ACC112 (cell line): ENCODE data around the gene R3HDM4.
A peak's percentile ranks its signal among the peaks of the same experiment; 100 is the strongest.
"Not testable (repeated sequence)": the region's sequence is repeated elsewhere in the genome, so short reads cannot be mapped to it uniquely, and the experiment has no call there.

Experiments
- H2AFZ ChIP-seq: fragments of 200-600 bp; sonication (generic); one replicate; pipeline ENCODE4 v1.6.0; 2017; ENCODE audit warnings: antibody characterized with exemption, low read length; ENCODE audit not compliant: unreplicated experiment
- H3K27ac ChIP-seq: fragments of 200-600 bp; sonication (generic); 2 replicates; pipeline ENCODE4 v1.5.1; 2014; ENCODE audit warnings: low read depth, mild to moderate bottlenecking, antibody characterized with exemption, low read length, moderate library complexity
- H3K27me3 ChIP-seq: fragments of 200-600 bp; sonication (generic); 2 replicates; pipeline ENCODE4 v1.6.1; 2014; ENCODE audit warnings: mild to moderate bottlenecking, antibody characterized with exemption, low read length, moderate library complexity, mixed read lengths; ENCODE audit not compliant: insufficient read depth
- H3K36me3 ChIP-seq: fragments of 200-600 bp; sonication (generic); 2 replicates; pipeline ENCODE4 v1.6.1; 2016; ENCODE audit warnings: mild to moderate bottlenecking, antibody characterized with exemption, low read length, moderate library complexity, mixed read lengths; ENCODE audit not compliant: insufficient read depth
- H3K4me1 ChIP-seq: fragments of 200-600 bp; sonication (generic); one replicate; pipeline ENCODE4 v1.6.1; 2016; ENCODE audit warnings: low read length, mixed read lengths; ENCODE audit not compliant: insufficient read depth, unreplicated experiment, control insufficient read depth
- H3K4me3 ChIP-seq: fragments of 200-600 bp; sonication (generic); 2 replicates; pipeline ENCODE4 v1.5.1; 2014; ENCODE audit warnings: mild to moderate bottlenecking, low read depth, low read length
- H3K79me2 ChIP-seq: fragments of 200-600 bp; sonication (generic); one replicate; pipeline ENCODE4 v1.6.0; 2016; ENCODE audit warnings: low read length; ENCODE audit not compliant: control insufficient read depth, unreplicated experiment, insufficient read depth

Gene R3HDM4

DNA sequence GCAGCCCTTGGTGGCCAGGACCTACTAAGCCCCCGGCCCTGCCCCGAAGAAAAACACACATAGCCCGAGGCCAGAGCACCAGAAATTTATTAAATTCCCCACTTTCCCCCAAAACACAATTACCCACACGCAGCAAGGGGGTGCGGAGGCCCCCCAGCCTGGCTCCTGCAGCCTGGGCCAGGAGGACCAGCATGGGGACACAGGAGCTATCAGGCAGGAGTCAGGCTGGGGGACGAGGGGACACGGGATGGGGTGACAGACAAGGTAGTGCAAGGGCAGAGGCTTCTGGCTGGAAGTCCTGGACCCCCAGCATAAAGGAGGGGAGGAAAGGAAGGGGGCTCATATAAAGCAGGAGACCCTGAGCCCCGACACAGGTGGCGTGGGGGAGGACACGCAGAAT is 16.6 kb downstream of the R3HDM4 start:
- Histone ChIP-seq H3K27me3 (no peaks in the 10 kb centered on the region), H3K79me2 (peaks cover 7% of the 10 kb centered on the region), H3K4me3 (no peak overlapping the region), H3K4me1 (no peaks in the 10 kb centered on the region), H3K27ac (no peak overlapping the region), H2AFZ (no peak overlapping the region), H3K36me3 (no peaks in the 10 kb centered on the region)

DNA sequence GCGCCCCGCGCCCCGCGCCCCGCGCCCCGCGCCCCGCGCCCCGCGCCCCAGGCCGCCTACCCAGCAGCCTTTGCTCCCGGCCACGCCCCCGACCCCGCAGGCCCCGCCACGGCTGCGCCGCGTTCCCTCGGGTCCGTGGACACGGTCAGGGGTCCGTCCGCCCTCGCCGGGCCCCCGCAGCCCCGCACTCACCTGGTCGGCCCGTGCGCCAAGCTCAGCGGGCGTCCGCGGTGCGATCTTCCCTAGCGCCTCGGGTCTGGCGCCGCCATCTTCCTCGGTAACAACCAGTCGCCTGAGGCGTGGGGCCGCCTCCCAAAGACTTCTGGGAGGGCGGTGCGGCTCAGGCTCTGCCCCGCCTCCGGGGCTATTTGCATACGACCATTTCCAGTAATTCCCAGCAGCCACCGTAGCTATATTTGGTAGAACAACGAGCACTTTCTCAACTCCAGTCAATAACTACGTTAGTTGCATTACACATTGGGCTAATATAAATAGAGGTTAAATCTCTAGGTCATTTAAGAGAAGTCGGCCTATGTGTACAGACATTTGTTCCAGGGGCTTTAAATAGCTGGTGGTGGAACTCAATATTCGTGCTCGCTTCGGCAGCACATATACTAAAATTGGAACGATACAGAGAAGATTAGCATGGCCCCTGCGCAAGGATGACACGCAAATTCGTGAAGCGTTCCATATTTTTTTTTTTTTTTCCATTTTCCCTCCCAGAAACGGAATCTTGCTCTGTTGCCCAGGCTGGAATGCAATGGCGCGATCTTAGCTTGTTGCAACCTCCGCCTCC is 19.9 kb downstream of the R3HDM4 start, which contains the start of the genes MED16 and RNU6-9:
Gene MED16, minus strand, starts transcription at position 294 of the 796 bp plus-strand sequence. CDS start 2,056 bp downstream, outside the sequence.
Gene RNU6-9, plus strand, starts transcription at position 591 of the 796 bp plus-strand sequence.
- Histone ChIP-seq H3K4me3 (peak within 1 kb of the TSS; percentile 92), H3K4me1 (no peaks in the 10 kb centered on the region), H3K79me2 (peaks cover 7% of the 10 kb centered on the region), H3K27me3 (no peaks in the 10 kb centered on the region), H3K36me3 (no peaks in the 10 kb centered on the region), H2AFZ (peak within 1 kb of the TSS; percentile 91), H3K27ac (peak within 1 kb of the TSS; percentile 89)

DNA sequence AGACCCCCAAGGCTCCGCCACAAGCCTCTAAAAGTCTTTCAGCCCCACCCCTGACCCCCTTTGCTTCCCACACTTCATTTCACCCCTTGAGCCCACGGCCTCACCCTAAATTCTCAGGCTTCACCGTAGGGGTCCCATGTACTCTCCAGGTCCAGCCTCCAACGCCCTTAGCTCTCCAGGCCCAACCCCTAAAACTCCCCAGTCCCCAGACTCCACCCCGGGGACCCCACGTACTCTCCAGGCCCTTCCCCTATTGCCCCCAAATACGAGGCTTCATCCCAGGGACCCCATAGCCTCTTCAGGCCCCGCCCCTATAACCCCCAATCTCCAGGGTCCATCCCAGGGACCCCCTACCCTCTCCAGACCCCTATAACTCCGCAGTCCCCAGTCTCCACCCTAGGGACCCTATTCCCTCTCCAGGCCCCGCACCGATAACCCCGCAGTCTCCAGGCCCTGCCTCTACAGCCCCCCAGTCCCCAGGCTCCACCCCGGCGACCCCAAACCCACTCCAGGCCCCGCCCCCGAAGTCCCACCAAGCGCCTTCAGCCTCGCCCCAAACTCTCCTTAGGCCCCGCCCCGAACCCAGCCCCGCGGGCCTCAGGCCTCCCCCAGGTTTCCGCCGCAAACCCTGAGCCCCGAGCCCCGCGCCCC is 20.7 kb downstream of the R3HDM4 start:
- Histone ChIP-seq H3K36me3 (no peaks in the 10 kb centered on the region), H3K4me3 (peak overlapping the region; percentile 92), H3K27me3 (no peaks in the 10 kb centered on the region), H3K4me1 (no peaks in the 10 kb centered on the region), H2AFZ (no peak overlapping the region), H3K79me2 (peaks cover 7% of the 10 kb centered on the region), H3K27ac (no peak overlapping the region; the same call in 1 of the 2 replicates)

DNA sequence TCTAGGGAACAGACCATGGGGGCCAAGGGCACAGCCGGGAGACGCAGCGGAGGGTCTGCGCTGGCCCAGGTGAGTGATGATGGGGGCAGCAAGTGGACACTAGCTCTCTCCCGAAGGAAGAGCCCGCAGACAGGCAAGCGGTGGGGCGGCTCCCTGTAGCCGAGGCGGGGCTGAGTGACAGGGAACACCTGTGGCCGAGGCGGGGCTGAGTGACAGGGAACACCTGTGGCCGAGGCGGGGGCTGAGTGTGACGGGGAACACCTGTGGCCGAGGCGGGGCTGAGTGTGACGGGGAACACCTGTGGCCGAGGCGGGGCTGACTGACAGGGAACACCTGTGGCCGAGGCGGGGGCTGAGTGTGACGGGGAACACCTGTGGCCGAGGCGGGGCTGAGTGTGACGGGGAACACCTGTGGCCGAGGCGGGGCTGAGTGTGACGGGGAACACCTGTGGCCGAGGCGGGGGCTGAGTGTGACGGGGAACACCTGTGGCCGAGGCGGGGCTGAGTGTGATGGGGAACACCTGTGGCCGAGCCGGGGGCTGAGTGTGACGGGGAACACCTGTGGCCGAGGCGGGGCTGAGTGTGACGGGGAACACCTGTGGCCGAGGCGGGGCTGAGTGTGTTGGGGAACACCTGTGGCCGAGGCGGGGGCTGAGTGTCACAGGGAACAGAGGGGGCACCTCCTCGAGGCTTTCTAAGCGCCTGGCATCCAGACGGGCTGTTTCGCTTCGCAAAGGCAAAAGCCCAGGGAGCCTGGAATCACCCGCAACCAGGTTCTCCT is 21.4 kb downstream of the R3HDM4 start:
- H3K27ac ChIP-seq, H3K4me1 ChIP-seq: not testable (repeated sequence)
- H3K4me3 ChIP-seq = peak overlapping the region; percentile 92

DNA sequence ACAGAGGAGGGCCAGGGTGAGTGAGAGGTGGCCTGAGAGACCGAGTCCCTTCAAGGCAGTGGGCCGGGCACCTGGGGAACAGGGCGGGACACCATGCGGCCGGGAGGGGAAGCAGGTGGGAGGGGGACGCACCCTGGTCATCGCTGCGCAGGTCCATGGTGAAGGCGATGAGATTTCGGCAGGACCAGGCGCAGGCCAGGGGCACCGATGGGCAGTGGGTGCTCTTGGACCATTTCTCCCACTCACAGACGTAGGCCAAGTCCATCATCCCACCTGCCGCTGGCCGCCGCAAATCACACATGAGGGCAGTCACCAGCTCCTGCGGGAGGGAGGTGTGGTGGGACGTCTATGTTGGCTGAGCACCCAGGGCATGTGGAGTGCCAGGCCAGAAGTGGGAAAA is 22.2 kb downstream of the R3HDM4 start:
- H2AFZ ChIP-seq = no peak overlapping the region
- no peaks in the 10 kb centered on the region for H3K36me3 ChIP-seq
- peaks cover 7% of the 10 kb centered on the region for H3K79me2 ChIP-seq
- no peaks in the 10 kb centered on the region for H3K4me1 ChIP-seq
- no peak overlapping the region for H3K27ac ChIP-seq
- no peak overlapping the region for H3K4me3 ChIP-seq
- no peaks in the 10 kb centered on the region for H3K27me3 ChIP-seq

More for the DNA sequence above, 21.4 kb downstream of the R3HDM4 start:
- H3K79me2 ChIP-seq, H2AFZ ChIP-seq, H3K36me3 ChIP-seq, H3K27me3 ChIP-seq: not testable (repeated sequence)

DNA sequence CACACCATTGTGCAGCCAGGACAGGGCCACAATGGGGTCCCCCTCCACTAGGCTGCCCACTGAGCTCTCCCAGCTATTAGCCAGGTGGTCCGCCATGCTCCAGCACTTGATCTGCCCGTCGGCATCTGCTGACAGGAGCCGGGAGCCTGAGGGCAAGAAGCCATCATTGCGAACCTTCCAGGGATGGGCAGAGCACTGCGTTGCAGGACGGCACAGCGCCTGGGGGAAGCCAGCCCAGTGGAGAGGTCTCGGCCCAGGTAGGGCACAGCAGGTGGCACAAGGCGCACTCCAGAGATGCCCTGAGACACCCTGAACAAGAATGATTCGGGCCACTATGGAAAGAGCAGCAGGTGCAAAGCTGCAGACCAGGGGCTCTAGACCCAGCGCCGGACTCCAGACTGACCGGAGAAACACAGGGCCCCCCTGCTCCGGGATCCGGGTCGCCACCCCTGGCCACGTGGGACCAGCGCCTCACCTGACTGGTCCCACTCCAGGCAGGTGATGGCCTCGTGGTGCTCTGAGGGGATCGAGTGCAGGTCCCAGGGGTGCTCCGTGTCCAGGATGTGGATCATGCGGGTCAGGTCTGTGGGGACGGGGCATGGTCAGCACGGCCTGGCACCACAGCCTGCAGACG is 23.2 kb downstream of the R3HDM4 start:
- peaks cover 7% of the 10 kb centered on the region for H3K79me2 ChIP-seq
- no peak overlapping the region for H2AFZ ChIP-seq
- no peak overlapping the region for H3K27ac ChIP-seq
- H3K27me3 ChIP-seq = no peaks in the 10 kb centered on the region
- H3K4me1 ChIP-seq = no peaks in the 10 kb centered on the region
- no peaks in the 10 kb centered on the region for H3K36me3 ChIP-seq
- no peak overlapping the region for H3K4me3 ChIP-seq

DNA sequence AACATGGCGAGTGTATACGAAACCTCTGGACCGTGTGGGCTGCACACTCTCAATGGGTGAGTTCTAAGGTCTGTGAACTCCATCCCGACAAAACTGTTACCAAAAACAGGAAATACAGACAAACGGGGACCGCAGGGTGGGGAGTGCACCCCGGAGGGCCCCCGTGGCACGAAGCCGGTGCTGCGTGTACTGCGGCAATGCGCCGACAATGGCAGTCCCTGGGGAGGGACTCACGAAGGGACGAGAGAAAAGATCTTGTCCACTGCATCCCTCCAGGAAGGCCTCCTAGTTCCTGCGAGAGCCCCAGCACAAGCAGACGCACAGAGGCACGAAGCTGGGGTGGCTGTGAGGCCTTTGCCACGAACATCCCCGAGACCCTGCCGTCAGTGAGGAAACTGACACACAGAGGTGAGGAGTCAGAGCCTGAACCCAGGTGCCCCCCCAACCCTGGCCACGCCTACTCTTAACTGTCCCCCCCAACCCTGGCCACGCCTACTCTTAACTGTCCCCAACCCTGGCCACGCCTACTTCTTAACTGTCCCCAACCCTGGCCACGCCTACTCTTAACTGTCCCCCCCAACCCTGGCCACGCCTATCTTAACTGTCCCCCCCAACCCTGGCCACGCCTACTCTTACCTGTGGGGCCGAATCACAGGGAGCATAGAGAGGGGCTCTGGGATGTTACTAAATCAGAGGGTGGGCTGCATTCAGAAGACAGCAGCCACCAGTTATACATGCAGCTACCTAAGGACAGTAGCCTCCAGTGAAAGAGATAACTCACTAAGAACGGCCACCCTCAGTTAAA is 24.2 kb downstream of the R3HDM4 start:
- H3K27me3 ChIP-seq = no peaks in the 10 kb centered on the region
- H2AFZ ChIP-seq = no peak overlapping the region
- H3K4me3 ChIP-seq = no peak overlapping the region
- H3K36me3 ChIP-seq = no peaks in the 10 kb centered on the region
- no peaks in the 10 kb centered on the region for H3K4me1 ChIP-seq
- peaks cover 7% of the 10 kb centered on the region for H3K79me2 ChIP-seq
- H3K27ac ChIP-seq = no peak overlapping the region

DNA sequence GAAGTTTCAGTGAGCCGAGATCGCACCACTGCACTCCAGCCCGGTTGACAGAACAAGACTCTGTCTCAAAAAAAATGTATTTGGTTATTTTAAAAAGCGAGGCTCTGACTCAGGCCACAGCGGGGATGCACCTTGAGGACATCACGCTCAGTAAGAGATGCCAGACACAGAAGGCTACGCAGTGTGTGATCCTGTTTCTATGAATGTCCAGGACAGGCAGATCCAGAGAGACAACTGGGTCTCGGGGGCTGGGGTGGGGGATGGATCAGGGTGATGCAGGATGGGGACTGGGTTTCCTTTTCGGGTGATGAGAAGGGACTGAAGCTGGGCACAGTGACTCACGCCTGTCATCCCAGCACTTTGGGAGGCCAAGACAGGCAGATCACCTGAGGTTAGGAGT is 25.4 kb downstream of the R3HDM4 start:
- H3K36me3 ChIP-seq = no peaks in the 10 kb centered on the region
- no peak overlapping the region for H3K4me3 ChIP-seq
- no peaks in the 10 kb centered on the region for H3K4me1 ChIP-seq
- H3K27ac ChIP-seq = no peak overlapping the region
- peaks cover 7% of the 10 kb centered on the region for H3K79me2 ChIP-seq
- no peaks in the 10 kb centered on the region for H3K27me3 ChIP-seq
- H2AFZ ChIP-seq = no peak overlapping the region

DNA sequence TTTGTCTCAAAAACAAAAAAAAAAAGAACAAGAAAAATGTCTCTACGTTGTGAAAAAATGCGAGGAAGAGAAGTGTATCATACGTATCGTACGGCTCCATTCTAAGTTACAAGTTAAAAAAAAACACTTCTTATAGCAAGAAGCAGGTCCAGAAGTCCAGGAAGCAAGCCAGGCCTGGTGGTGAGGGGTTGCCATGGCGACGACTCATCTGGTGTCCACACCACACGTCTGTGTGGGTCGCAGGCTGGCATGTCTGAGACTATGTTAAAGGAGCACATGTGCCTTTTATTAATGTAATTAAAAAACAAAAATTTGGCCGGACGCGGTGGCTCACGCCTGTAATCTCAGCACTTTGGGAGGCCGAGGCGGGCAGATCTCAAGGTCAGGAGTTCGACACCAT is 25.9 kb downstream of the R3HDM4 start:
- Histone ChIP-seq H3K4me1 (no peaks in the 10 kb centered on the region), H3K36me3 (no peaks in the 10 kb centered on the region), H3K27me3 (no peaks in the 10 kb centered on the region), H2AFZ (no peak overlapping the region), H3K4me3 (no peak overlapping the region), H3K79me2 (peaks cover 2% of the 10 kb centered on the region), H3K27ac (no peak overlapping the region)
